Caco-2 (cell line): ENCODE data around the gene MAZ. TPM values are rescaled to one million over a fixed set of nuclear protein-coding genes. Genes with fewer than 3 reads are reported as not detected.
A peak's percentile ranks its signal among the peaks of the same experiment; 100 is the strongest.

Experiments
- BruUV-seq: library from RNA; stranded (reverse); fragments of 400-500 nt; replicated peaks from 2 replicates; lab custom pipeline; 2021; lab: Mats Ljungman, UMichigan
- CTCF ChIA-PET: fragments of 300-600 bp; sonication (Branson Sonifier 250); formaldehyde crosslinking; loops from one replicate; lab custom pipeline; 2022; ENCODE audit warnings: antibody characterized with exemption; lab: Charles Lee
- POLR2A ChIA-PET: fragments of 300-600 bp; sonication (Branson Sonifier 250); formaldehyde crosslinking; loops from one replicate; lab custom pipeline; 2022; ENCODE audit warnings: antibody characterized with exemption; lab: Charles Lee
- DNase-seq, 2 experiments: peaks; one replicate each; pipeline versions ENCODE4 v3.0.0 to v3.0.0-alpha.2; 2020 to 2022
- H3K27me3 ChIP-seq: replicated peaks from 2 replicates; pipeline ENCODE4 v1.6.0; 2011; ENCODE audit warnings: low read length; ENCODE audit not compliant: control insufficient read depth, insufficient read depth
- H3K36me3 ChIP-seq: 2 replicates; pipeline ENCODE4 v1.5.1; 2011; ENCODE audit warnings: low read length; ENCODE audit not compliant: control insufficient read depth, insufficient read depth
- H3K4me1 ChIP-seq: fragments of 250-450 bp; sonication (Bioruptor Pico); 2 replicates; pipeline ENCODE4 v1.5.1; 2020; ENCODE audit warnings: mild to moderate bottlenecking
- H3K4me3 ChIP-seq: 2 replicates; pipeline ENCODE4 v1.5.1; 2011; ENCODE audit warnings: low read depth, mild to moderate bottlenecking, control low read depth, low read length
- H3K9me3 ChIP-seq: fragments of 250-450 bp; sonication (Bioruptor Pico); 2 replicates; pipeline ENCODE4 v1.5.1; 2020; ENCODE audit warnings: mild to moderate bottlenecking, moderate library complexity
- H3K27ac Mint-ChIP-seq: one replicate; pipeline ENCODE4 v1.8.0; 2022; ENCODE audit warnings: mixed read lengths; ENCODE audit not compliant: unreplicated experiment
- H3K27me3 Mint-ChIP-seq: one replicate; pipeline ENCODE4 v1.8.0; 2022; ENCODE audit warnings: mixed read lengths; ENCODE audit not compliant: insufficient read depth, unreplicated experiment
- H3K36me3 Mint-ChIP-seq: one replicate; pipeline ENCODE4 v1.8.0; 2022; ENCODE audit warnings: mild to moderate bottlenecking, mixed read lengths; ENCODE audit not compliant: insufficient read depth, unreplicated experiment
- H3K4me1 Mint-ChIP-seq: one replicate; pipeline ENCODE4 v1.8.0; 2022; ENCODE audit warnings: low read depth, mixed read lengths; ENCODE audit not compliant: unreplicated experiment
- H3K4me3 Mint-ChIP-seq: one replicate; pipeline ENCODE4 v1.8.0; 2022; ENCODE audit warnings: mild to moderate bottlenecking, moderate library complexity, mixed read lengths; ENCODE audit not compliant: unreplicated experiment
- H3K9me3 Mint-ChIP-seq: one replicate; pipeline ENCODE4 v1.8.0; 2022; ENCODE audit warnings: mixed read lengths; ENCODE audit not compliant: unreplicated experiment
- CTCF ChIP-seq, 2 experiments: fragments of 200-600 bp in 1 of 2; IDR thresholded peaks; 1 replicate in 1 of 2; 2 replicates in 1 of 2; pipeline versions ENCODE4 v1.5.1 to v1.8.0; 2011 to 2022; ENCODE audit warnings: antibody characterized with exemption in 1 of 2, control low read depth in 1 of 2, inconsistent platforms in 1 of 2, low read depth in 1 of 2, low read length in 1 of 2, mild to moderate bottlenecking in 1 of 2, moderate library complexity in 1 of 2; ENCODE audit not compliant: insufficient read depth in 1 of 2, severe bottlenecking in 1 of 2, unreplicated experiment in 1 of 2
- intact Hi-C: fragments of 100-400 bp; cut with micrococcal nuclease; formaldehyde crosslinking; loops from one replicate; pipeline ENCODE4 v1.10.0; 2022; ENCODE audit not compliant: unreplicated experiment
- total RNA-seq: library from RNA; stranded (reverse); gene quantifications from 2 replicates; pipeline ENCODE4 v1.2.3, GENCODE V29; 2022

Gene MAZ
- total RNA-seq, 1 experiment from 2014 or later = 317 TPM

DNA sequence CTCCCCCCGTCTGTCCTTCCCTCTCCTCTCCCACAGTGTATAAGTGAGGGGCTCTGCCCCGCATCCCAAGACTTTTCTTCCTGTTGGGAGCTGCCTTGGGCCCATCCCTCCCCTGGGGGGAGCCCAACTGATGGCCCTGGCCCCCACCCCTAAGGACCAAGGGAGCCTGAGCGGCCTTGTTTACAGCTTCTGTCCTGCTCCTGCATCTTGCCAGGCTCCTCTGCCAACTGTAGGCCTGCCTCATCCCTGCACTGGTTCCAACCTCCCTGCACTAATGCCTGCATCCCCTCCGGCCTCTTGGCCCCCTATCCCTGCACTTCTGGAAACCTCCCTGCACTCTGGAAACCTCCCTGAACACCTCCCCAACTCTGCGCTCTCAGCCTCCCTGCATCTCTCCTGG, 8.3 kb downstream of the MAZ start:
- no peaks in the 10 kb centered on the region for H3K27me3 ChIP-seq
- peaks cover 19% of the 10 kb centered on the region for H3K4me1 ChIP-seq
- H3K4me3 Mint-ChIP-seq = no peak overlapping the region
- peak overlapping the region; percentile 69; the same call in 1 of the 2 replicates for H3K4me3 ChIP-seq
- no peak overlapping the region for H3K27ac Mint-ChIP-seq
- no peaks in the 10 kb centered on the region for H3K9me3 ChIP-seq
- no peak for DNase-seq
- peaks cover 43% of the 10 kb centered on the region for H3K4me1 Mint-ChIP-seq
- no peak for TF ChIP-seq CTCF (IDR thresholded peaks at IDR 0.05; ENCODE audit: insufficient read depth in 1 of 2, low read depth in 1 of 2, low read length in 1 of 2, severe bottlenecking in 1 of 2, unreplicated experiment in 1 of 2)
- ChIA-PET POLR2A (no interaction called here), CTCF (no interaction called here)
- peaks cover 68% of the 10 kb centered on the region for H3K36me3 Mint-ChIP-seq
- BruUV-seq = no TSS peak
- no peaks in the 10 kb centered on the region; the same call in 1 of the 2 replicates for H3K36me3 ChIP-seq
- no peaks in the 10 kb centered on the region for H3K27me3 Mint-ChIP-seq
- H3K9me3 Mint-ChIP-seq = no peaks in the 10 kb centered on the region
- intact Hi-C loops = loop anchor here (10.0 kb wide), 1 partner anchor 180 kb away; the partner anchor contains the start of genes HIRIP3 and INO80E

DNA sequence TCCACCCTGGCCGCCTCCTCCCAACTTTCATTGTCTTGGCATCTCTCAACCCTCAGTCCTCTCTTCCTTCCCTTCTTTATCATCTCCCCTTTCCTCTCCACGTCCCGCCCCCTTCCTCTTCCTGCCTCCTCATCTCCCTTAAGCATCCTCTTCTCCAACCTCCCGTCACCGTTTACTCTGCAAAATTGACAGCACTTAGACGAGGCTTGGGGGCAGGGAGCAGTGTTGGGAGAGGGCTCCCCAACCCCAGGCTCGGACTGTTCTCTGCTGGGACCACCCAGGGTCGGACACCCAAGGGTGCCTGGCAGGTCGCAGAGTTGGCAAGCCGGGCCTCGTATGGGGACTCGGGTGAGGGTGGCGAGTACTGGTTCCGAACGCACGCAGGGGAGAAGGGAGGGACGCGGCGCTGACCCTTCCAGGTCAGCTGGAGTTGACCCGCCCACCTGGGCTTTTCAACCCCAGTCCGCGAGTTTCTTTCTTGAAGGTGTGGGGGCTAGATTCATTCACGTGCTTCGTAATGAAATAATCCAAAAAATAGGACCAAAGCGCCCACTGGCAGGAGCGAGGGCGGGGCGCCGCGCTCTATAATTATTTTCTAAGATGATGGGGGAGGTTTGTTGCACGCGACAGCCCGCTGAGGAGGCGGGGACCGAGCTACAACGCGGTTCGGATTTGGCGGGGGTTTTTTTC, 8.8 kb downstream of the MAZ start:
- no peak for TF ChIP-seq CTCF (IDR thresholded peaks at IDR 0.05; ENCODE audit: insufficient read depth in 1 of 2, low read depth in 1 of 2, low read length in 1 of 2, severe bottlenecking in 1 of 2, unreplicated experiment in 1 of 2)
- H3K4me1 Mint-ChIP-seq = peaks cover 47% of the 10 kb centered on the region

More for the DNA sequence above, 8.8 kb downstream of the MAZ start:
- no peaks in the 10 kb centered on the region for H3K27me3 Mint-ChIP-seq
- H3K9me3 Mint-ChIP-seq = no peaks in the 10 kb centered on the region
- peak overlapping the region; percentile 89 for H3K4me3 Mint-ChIP-seq
- intact Hi-C loops = loop anchor here (5.0 to 10.0 kb wide), 2 partner anchors 87 to 180 kb away; partner anchors contain the start of genes ASPHD1, HIRIP3 and INO80E
- Histone ChIP-seq H3K27me3 (no peaks in the 10 kb centered on the region), H3K9me3 (no peaks in the 10 kb centered on the region), H3K4me3 (peak overlapping the region; percentile 69), H3K4me1 (peaks cover 23% of the 10 kb centered on the region), H3K36me3 (no peaks in the 10 kb centered on the region; the same call in 1 of the 2 replicates)
- ChIA-PET POLR2A (interaction anchor here (1.0 to 1.8 kb wide), 3 partner anchors 8 to 25 kb away, joined by 6 to 10 read pairs (median 7); partner anchors contain the start of gene KIF22), CTCF (interaction anchor here (0.7 to 2.8 kb wide), 12 partner anchors 8 to 217 kb away, joined by 3 to 22 read pairs (median 6); partner anchors contain the start of genes KIF22 and MAZ)
- H3K27ac Mint-ChIP-seq = peak overlapping the region; percentile 93
- no peak for DNase-seq
- peaks cover 65% of the 10 kb centered on the region for H3K36me3 Mint-ChIP-seq
- BruUV-seq = no TSS peak
